ENCODE data around the gene FAM210B.

DNA sequence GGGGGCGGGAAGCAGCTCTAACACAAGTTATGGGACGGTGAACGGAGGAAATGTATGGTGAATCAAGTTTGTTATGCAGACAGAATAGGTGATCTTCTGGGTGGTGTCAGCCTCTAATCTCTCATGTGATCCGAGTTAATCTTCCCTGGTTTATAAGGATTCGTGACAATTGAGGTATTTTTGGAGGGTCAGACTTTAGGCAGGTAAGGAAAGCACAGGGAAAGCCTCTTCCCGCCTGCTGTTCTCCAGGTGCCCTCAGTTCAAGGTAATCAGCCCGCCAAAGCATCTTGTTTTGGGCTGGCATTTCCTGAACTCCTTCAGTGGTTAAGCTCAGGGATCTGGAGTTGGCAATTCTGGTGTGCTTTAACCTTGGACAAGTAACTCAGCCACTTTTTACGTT, 34.9 kb downstream of the FAM210B start:
- no peak for TF ChIP-seq POLR2A (IDR thresholded peaks at IDR 0.05; ENCODE audit: low read length)
- no peak for TF ChIP-seq GATA1 (IDR thresholded peaks at IDR 0.05; ENCODE audit: low read depth, low read length)

Measured in erythroblast (primary cell).